K562 (cell line): ENCODE data around the gene SLC7A4. TPM values are rescaled to one million over a fixed set of nuclear protein-coding genes. Genes with fewer than 3 reads are reported as not detected.
A peak's percentile ranks its signal among the peaks of the same experiment; 100 is the strongest.

Experiments used
- ARID1B ChIP-seq: fragments of 450-650 bp; IDR thresholded peaks from 2 replicates; pipeline ENCODE4 v1.6.1; 2016; ENCODE audit warnings: antibody characterized with exemption, mild to moderate bottlenecking, inconsistent platforms
- CHAMP1 ChIP-seq: fragments of 450-650 bp; IDR thresholded peaks from 2 replicates; pipeline ENCODE4 v1.6.1; 2016; ENCODE audit warnings: mild to moderate bottlenecking
- CHCHD3 ChIP-seq: fragments of 250-450 bp; sonication (Bioruptor Pico); IDR thresholded peaks from 2 replicates; pipeline ENCODE4 v2.1.2; 2022; ENCODE audit warnings: mild to moderate bottlenecking
- COPS2 ChIP-seq: fragments of 450-650 bp; conservative IDR thresholded peaks from 2 replicates; pipeline ENCODE4 v1.6.1; 2016; ENCODE audit warnings: mild to moderate bottlenecking, moderate library complexity
- E4F1 ChIP-seq: fragments of 250-450 bp; sonication (Bioruptor Pico); IDR thresholded peaks from 2 replicates; pipeline ENCODE4 v1.5.0; 2021; ENCODE audit warnings: mild to moderate bottlenecking, borderline replicate concordance
- KAT2B ChIP-seq: IDR thresholded peaks from one replicate; pipeline ENCODE4 v1.6.1; 2012; ENCODE audit warnings: low read depth, mild to moderate bottlenecking, control low read depth, inconsistent platforms, low read length, moderate library complexity
- MLX ChIP-seq, 2 experiments: fragments of 450-650 bp in 1 of 2; sonication (generic) in 1 of 2; formaldehyde crosslinking; conservative IDR thresholded peaks; 2 replicates each; pipeline versions ENCODE4 v1.4.0 to v1.8.1; 2020 to 2022; ENCODE audit warnings: mild to moderate bottlenecking in 1 of 2, missing genetic modification reagents in 1 of 2
- REST ChIP-seq, 2 experiments: fragments of 450-650 bp; formaldehyde crosslinking in 1 of 2; IDR thresholded peaks; 2 replicates each; pipeline versions ENCODE4 v1.4.0 to v1.6.1; 2014 to 2020; ENCODE audit warnings: mild to moderate bottlenecking in 2 of 2, borderline replicate concordance in 1 of 2, low read depth in 1 of 2
- SNRNP70 ChIP-seq: fragments of 200-400 bp; formaldehyde crosslinking; optimal IDR thresholded peaks from 2 replicates; pipeline ENCODE3; 2017; ENCODE audit warnings: low read depth, low read length
- ZBTB9 ChIP-seq: fragments of 450-650 bp; formaldehyde crosslinking; IDR thresholded peaks from 2 replicates; pipeline ENCODE4 v1.4.0; 2020; ENCODE audit warnings: mild to moderate bottlenecking, moderate library complexity
- polyA plus RNA-seq, 8 experiments: library from polyadenylated mRNA; depleted of rRNA in 4 of 8; stranded (reverse) in 5 of 8; unstranded in 3 of 8; fragments of >200 nt; fragmentation: Nextera tagmentation in 2 of 8; fragmentation: Illumina TruSeq in 1 of 8; extraction: Ambion mirVana in 2 of 8; extraction: Trizol in 1 of 8; gene quantifications; 2 replicates each; pipeline versions ENCODE4 v1.2.1 to v1.2.3, GENCODE V29; 2011 to 2014; ENCODE audit warnings: inconsistent platforms in 1 of 8, missing spikeins in 1 of 8
- total RNA-seq, 7 experiments: library from RNA; depleted of rRNA in 6 of 7; stranded (reverse); fragments of >200 nt in 6 of 7; fragmentation: Illumina TruSeq in 2 of 7; extraction: Trizol in 2 of 7; gene quantifications; 2 replicates each; pipeline versions ENCODE4 v1.2.1 to v1.2.3, GENCODE V29; 2011 to 2021; ENCODE audit warnings: low replicate concordance in 1 of 7

The SLC7A4 gene
- total and polyA plus RNA-seq, 9 of the 15 experiments (the other 6 are each of a cell fraction or from before 2014, with no cell fraction given) = not detected

- TF ChIP-seq E4F1 = no peak
- TF ChIP-seq REST (IDR thresholded peaks at IDR 0.05; ENCODE audit: borderline replicate concordance) = no peak
- TF ChIP-seq REST (CRISPR knock-in tag; IDR thresholded peaks at IDR 0.05; ENCODE audit: low read depth) = peak; percentile 11; the same call in 1 of the 2 replicates
- 0 out of 2 replicates have a peak, but pooled peaks have one; percentile 36 for TF ChIP-seq CHCHD3
- TF ChIP-seq CHAMP1 = no peak
- no peak for TF ChIP-seq KAT2B
- 0 out of 4 replicates have a peak, but pooled peaks of 1 of the 2 experiments have one; percentile 4 for TF ChIP-seq MLX (CRISPR knock-in tag; conservative IDR thresholded peaks at IDR 0.05)
- 0 out of 2 replicates have a peak, but pooled peaks have one; percentile 24 for TF ChIP-seq ZBTB9 (CRISPR knock-in tag)
- no peak for TF ChIP-seq SNRNP70
- no peak for TF ChIP-seq ARID1B
- TF ChIP-seq COPS2 = no peak
Observed at GRCh38 chr22:20994902-20995241, 37.5 kb downstream of the SLC7A4 start (continued).
